Retinal pigment epithelial cell (primary cell): ENCODE data around the gene SYT9.

Source experiments
- DNase-seq: peaks from one replicate; pipeline ENCODE4 v3.0.0-alpha.2; 2010; ENCODE audit warnings: low read depth
- H3K4me3 ChIP-seq: 2 replicates; pipeline ENCODE4 v1.5.1; 2011; ENCODE audit warnings: mild to moderate bottlenecking, low read length, control low read depth, moderate library complexity
- CTCF ChIP-seq: conservative IDR thresholded peaks from 2 replicates; pipeline ENCODE4 v1.5.1; 2011; ENCODE audit warnings: low read depth, low read length, control low read depth, inconsistent platforms

SYT9 gene

GRCh38 chr11:7281809-7282208, 30.1 kb downstream of the SYT9 start:
- no peak overlapping the region for H3K4me3 ChIP-seq
- no peak for DNase-seq
- no peak for TF ChIP-seq CTCF

- no peak for TF ChIP-seq CTCF
- no peak for DNase-seq
- H3K4me3 ChIP-seq: no peak overlapping the region
These were observed 34.5 kb downstream of the SYT9 start for GRCh38 chr11:7286178-7286577.

GRCh38 chr11:7291100-7291829, 39.6 kb downstream of the SYT9 start:
- no peak for DNase-seq
- no peak overlapping the region for H3K4me3 ChIP-seq
- no peak for TF ChIP-seq CTCF

- H3K4me3 ChIP-seq: no peak overlapping the region
- TF ChIP-seq CTCF: no peak
- no peak for DNase-seq
These were observed 41.2 kb downstream of the SYT9 start for GRCh38 chr11:7292922-7293321.

- DNase-seq: no peak
- no peak for TF ChIP-seq CTCF
These were observed 47.7 kb downstream of the SYT9 start for GRCh38 chr11:7299393-7299792.

GRCh38 chr11:7300281-7300680, 48.6 kb downstream of the SYT9 start:
- no peak for TF ChIP-seq CTCF

More at GRCh38 chr11:7299393-7299792, 47.7 kb downstream of the SYT9 start:
- H3K4me3 ChIP-seq: no peak overlapping the region

GRCh38 chr11:7303146-7303545, 51.4 kb downstream of the SYT9 start:
- no peak for TF ChIP-seq CTCF
- H3K4me3 ChIP-seq: no peak overlapping the region
- no peak for DNase-seq

More at GRCh38 chr11:7300281-7300680, 48.6 kb downstream of the SYT9 start:
- H3K4me3 ChIP-seq: no peak overlapping the region
- DNase-seq: no peak
